ENCODE data around the gene DAPK2. TPM values are rescaled to one million over a fixed set of nuclear protein-coding genes. Genes with fewer than 3 reads are reported as not detected.
"Not testable (repeated sequence)": the region's sequence is repeated elsewhere in the genome, so short reads cannot be mapped to it uniquely, and the experiment has no call there.

Gene DAPK2
- total RNA-seq, 1 donor from 2014 or later: 47.9 TPM

DNA sequence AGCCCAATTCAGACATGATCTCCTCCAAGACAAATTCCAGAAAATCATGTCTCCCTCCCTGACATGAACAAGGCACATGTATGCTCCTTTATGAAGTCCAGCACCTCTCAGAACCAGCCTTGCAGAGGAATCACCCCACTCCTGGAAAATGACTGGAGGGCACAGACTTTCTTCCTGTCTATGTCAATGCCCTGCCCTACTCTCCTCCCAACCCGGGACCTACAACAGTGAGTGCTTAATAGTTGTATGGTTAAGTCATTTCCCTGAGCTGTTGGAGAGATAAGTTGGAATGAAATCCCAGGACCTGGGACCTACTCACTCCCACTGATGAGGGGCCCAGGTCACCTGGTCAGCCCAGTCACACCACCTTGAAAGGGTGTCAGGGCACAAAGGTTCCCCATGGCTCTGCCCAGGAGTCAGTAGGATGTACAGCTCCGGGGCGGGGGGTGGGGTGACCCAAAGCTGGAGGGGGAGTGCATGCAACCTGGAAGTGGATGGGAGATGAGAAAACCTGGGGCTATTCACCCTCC, 132.4 kb downstream of the DAPK2 start:
- intact Hi-C loops (cut with DNase I): no loop called here
- no peak for DNase-seq (ENCODE audit: missing footprints)
- ATAC-seq: no peak

DNA sequence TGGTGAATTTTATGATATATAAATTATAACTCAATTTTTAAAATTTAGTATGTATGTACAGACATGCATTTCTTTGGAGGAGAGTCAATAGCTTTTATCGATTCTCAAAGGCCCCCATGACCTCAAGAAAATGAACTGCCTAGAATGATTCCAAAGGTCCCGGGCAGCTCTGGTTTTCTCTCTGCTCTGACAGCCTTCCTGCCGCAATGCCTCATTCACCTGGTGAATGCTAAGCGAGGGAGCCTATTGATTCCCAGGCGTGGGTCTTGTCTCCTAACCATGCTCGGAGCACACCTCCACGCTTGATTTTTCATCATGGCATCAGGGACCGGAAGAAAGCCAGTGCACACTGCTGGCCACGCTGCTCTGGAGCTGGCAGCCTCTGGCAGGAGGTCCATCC, 132.9 kb downstream of the DAPK2 start:
- intact Hi-C loops (cut with DNase I): no loop called here
- no peak for ATAC-seq
- no peak for DNase-seq (ENCODE audit: missing footprints)

DNA sequence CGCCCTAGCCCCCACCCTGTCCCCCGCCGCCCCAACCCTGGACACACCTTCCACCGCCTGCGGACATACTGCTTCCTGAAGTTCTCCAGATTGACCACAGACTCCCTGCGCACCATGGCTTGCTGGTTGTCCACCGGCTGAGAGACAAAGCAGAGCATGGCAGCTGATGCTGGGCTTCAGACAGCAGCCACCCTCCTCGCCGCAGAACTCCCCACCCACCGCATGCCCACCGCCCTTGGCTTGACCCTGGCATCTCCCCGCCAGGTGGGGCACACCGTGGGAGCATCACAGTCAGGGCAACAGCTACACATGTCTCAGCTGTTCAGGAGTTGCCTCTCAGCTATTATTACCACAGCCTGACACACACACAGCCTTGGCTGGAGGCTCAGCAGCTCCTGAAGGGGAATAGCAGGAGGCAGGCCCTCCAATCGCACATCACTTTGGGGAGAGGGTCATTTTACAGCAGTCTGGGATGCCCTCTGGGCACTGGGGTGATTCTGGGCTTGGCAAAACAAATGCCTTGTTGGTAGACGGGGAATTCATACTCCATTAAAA, 134.1 kb downstream of the DAPK2 start:
- no peak for DNase-seq (ENCODE audit: missing footprints)
- no peak for ATAC-seq
- intact Hi-C loops (cut with DNase I): no loop called here

DNA sequence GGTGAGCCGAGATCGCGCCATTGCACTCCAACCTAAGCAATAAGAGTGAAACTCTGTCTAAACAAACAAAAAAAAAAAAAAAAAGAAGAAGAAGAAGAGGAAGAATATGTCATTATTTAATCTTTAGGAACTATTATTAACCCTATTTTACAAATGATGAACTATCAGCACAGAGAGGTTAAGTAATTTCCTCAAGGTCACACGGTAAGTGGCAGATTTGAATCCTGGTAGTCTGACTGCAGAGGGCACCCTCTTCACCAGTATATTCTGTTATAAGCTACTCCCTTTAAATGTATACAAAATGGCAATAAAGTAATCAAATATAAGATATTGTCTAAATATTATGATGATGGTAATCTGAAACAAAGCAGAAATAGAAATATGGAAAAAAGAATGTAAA, 135.1 kb downstream of the DAPK2 start:
- no peak for ATAC-seq
- intact Hi-C loops (cut with DNase I): no loop called here
- DNase-seq (ENCODE audit: missing footprints): no peak

DNA sequence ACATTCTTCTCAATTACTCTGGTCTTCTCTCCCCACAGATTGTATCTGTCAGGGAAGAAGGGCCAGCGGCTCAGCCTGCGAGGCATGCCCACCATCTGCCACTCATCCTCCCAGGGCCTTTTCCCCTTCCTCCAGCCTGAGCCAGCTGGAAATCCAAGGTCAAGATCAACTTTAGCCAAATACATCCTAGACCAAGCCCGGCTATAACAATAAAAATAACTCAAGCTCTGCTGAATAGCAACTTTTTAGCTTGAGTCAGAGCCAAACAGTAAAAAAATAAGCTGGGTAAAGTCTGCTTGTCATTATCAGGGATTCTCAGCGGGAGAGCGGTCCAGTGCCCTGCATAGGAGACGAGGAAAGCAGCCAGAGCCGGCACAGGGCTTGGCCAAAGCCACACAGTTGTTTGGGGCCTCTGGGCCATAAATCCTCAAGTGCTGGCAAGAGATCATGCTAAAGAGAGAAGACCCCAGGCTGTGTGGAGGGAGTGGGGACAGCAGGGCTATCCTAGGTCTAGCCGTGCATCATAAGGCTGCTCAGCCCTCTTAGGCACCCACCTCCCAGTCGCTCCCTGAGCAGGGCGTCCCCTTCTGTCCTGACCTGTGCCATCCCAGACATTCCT, 136.4 kb downstream of the DAPK2 start:
- intact Hi-C loops (cut with DNase I): no loop called here
- no peak for DNase-seq (ENCODE audit: missing footprints)
- no peak for ATAC-seq

DNA sequence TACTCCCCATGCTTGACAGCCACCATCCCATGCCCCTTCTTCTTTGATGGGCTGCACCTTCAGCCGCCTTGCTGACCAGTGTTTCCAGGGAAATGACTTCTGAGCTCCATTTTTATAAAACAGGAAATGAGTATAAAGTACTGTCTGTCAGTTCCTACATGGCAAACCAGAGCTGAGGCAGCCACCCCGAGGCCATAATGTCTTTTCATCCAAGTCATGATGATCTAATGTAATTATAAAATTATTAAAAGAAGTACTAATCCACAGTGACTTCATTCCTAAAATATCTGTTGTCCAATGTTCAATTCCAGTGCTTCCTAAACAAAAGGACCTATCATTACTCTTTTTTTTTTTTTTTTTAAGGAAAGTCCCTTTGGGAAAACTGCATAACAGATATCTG, 137.3 kb downstream of the DAPK2 start:
- DNase-seq (ENCODE audit: missing footprints) (no peak), ATAC-seq (no peak)
- intact Hi-C loops (cut with DNase I): no loop called here

DNA sequence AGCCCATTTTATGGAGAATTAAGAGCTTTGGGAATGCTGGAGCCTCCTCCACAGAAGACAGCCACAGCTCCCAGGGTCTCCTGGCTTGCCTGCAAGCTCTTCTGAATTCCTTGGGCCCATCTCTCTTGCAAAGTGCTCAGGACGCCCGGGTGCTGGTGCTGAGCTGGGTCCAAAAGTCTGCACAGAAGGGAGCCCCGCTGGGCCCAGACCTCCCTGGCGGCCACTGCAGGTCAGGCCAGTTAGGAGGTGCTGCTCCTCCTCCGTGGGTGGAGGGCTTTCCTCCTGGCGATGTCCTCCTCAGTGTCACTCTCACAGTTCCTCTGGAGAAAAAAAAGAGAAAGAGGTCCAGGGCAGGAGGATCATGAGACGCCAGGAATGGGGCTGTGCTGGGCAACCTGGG, 138.0 kb downstream of the DAPK2 start:
- DNase-seq (ENCODE audit: missing footprints) (no peak), ATAC-seq (no peak)
- intact Hi-C loops (cut with DNase I): no loop called here

DNA sequence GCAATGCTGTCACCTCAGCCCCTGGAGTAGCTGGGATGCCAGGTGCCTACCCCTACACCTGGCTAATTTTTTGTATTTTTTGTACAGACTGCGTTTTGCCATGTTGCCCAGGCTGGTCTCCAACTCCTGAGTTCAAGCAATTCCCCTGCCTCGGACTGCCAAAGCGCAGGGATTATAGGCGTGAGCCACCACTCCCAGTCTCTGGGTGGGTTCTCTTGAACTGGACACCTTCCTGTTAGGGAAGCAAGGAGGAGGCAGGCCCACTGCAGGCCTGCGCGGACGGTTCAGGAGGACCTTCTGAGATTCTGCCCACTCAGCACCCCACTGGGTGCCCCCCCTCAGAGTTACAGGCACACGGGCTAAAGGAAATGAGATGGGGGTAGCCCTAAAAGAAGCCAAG, 138.8 kb downstream of the DAPK2 start:
- intact Hi-C loops (cut with DNase I): no loop called here
- DNase-seq (ENCODE audit: missing footprints): no peak
- ATAC-seq: no peak

DNA sequence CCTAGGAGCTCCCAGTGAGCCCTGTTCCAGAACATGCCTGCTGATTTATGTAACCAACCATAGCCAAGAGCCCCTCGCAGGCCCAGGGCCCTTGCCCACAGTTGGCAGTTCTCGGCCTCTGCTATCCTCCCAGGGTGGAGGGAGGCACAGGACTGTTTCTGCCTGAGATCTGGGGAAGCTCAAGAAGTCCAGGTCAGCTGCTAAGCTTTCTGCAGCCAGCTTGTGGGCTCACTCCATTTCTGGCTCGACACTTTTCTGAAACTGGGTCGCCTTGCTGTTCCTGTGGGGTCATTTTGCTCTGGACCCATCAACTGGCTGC, 140.1 kb downstream of the DAPK2 start:
- ATAC-seq: no peak
- intact Hi-C loops (cut with DNase I): no loop called here
- no peak for DNase-seq (ENCODE audit: missing footprints)

DNA sequence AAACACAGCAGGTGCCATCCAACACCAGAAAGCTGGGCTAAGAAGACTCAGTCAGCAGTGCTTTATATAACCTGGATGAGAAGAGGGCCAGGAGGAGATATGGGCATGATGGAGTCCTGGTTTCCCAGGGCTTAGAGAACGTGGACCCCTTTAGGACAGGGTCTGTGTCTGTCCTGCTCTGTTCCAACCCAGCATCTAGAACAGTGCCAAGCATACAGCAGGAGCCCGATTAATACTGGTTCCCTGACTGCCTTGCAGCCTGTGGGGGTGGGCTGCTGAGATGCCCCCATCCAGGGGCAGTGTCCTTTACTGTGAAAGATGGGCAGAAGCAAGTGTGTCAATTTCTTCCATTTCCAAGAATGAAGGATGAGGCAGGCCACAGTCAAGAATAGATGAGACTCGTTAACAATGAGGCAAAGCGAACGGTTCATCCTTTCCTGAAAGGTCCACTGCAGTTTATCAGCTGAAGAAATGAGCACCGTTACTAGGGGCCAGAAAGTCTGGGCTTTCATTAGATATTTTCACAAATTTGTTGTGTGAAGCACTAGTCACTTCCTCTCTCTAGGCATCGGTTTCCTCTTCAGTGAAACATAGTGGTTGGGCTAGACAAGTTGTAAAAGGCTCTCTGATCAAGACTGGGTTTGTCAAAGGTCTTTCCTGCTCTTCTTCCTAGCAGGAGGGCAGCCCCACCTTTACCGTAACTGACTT, 140.6 kb downstream of the DAPK2 start:
- intact Hi-C loops (cut with DNase I): no loop called here
- no peak for DNase-seq (ENCODE audit: missing footprints)
- ATAC-seq: no peak

DNA sequence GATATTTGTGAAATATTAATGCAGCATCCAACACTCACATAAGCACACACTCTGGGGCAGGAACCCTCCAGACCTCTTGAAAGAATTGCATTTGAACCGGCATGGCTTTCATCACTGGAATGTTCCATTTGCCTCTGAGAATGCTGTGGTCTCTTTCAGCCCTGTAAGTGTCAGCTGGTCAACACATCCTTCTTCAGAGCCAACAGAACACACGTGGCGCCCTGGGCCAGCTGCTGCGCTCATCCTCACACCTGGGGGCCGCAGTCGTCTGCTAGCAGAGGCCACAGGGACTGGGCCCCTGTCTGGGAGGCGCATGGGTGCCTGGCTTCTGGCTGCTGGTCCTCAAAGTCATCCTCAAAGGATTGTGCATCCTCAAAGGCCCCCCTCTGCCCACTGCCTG, 141.2 kb downstream of the DAPK2 start:
- no peak for ATAC-seq
- DNase-seq (ENCODE audit: missing footprints): no peak
- intact Hi-C loops (cut with DNase I): no loop called here

DNA sequence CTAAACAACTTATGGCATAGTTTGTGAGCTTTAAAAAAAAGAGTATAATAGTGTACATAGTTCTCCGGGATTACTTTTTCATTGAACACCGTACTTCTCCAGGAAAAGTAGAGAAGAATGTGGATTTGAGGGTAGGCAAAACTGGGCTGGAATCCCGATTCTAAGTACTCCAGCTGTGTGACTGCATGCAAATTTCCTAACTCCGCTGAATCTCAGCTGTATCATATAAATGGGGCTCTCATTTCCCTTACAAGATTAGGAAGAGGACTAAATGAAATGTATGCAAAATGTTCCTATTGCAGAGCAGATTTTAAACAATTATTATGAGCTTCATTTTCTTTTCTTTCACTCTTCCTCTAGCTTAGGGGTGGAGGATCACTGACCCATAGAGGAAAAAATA, 142.2 kb downstream of the DAPK2 start:
- no peak for ATAC-seq
- no peak for DNase-seq (ENCODE audit: missing footprints)
- intact Hi-C loops (cut with DNase I): no loop called here

DNA sequence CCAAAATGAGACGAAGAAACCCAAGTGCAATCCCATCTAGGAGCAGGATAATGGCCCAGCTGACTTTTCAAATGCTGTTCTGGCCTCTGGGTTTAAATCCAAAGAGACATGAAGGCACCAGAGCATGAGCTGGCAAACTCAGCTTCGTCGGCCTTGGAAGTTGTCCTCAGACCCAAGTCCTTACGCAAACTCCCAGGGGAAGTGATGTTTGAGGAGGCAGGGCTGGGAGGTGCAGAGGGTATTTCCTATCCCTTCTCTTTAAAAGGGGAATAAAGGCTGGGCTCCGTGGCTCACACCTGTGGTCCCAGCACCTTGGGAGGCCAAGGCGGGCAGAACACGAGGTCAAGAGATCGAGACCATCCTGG, 143.6 kb downstream of the DAPK2 start:
- no peak for ATAC-seq
- intact Hi-C loops (cut with DNase I): no loop called here

DNA sequence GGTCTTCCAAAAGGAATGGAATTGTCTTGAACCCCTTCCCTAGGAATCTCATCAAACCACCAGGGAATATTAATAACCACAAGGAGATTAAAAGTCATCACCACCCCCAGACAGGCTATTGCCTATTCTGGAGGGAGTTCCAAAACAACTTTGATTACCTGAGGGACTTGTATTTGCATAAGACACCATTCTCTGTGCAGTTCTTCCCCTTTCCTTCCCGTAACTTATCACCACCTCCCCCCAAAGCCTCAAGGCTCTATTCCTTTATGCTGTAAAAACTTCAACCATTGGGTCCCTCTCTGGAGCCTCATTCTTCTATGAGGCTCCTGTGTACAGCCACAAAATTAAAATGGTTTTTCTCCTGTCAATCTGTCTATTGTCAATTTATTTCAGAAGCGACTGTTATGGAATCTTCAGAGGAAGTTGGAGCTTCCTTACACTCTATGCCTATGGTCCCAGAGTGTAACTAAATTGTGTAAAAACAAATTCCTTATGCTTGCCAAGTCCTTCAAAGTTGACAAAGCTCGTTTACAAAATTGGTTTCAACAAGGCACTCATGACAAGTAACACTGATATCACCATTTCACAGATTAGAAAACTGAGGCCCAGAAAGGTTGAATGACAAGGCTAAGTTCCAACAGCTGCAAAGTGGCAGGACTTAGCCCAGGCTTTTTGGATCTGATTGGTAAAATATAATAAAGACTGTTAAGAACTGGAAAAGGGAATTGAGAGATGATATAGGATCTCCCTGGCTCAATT, 144.2 kb downstream of the DAPK2 start:
- intact Hi-C loops (cut with DNase I): no loop called here
- ATAC-seq: no peak
- DNase-seq (ENCODE audit: missing footprints): no peak

More for the DNA sequence above, 143.6 kb downstream of the DAPK2 start:
- no peak for DNase-seq (ENCODE audit: missing footprints)

DNA sequence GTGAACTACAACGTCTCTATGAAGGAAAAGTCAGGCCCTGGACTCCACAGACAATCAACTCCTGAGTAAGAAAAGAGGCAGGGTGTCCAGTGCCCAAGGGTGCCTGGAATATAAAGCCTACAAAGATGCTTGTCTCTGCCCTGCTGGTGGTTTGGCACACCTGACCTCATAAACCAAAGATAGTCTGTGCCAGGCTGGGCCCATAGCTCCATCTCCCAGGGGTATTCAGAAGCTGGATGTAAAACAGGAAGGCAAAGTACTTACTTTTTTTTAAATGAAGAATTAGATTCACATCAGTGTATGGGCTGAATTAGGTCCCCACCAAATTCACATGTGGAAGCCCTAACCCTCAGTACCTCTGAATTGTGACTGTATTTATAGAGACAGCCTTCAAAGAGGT, 146.0 kb downstream of the DAPK2 start:
- no peak for DNase-seq (ENCODE audit: missing footprints)
- ATAC-seq: no peak
- intact Hi-C loops (cut with DNase I): no loop called here

DNA sequence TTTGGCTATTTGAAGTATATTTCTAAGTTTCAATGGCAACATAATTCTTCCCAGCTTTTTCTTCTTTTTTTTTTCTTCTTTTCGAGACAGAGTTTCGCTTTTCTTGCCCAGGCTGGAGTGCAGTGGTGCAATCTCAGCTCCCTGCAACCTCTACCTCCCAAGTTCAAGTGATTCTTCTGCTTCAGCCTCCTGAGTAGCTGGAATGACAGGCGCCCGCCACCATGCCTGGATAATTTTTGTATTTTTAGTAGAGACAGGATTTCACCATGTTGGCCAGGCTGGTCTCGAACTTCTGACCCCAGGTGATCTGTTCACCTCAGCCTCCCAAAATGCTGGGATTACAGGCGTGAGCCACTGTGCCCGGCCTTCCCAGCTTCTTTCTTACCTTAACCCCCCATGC, 146.7 kb downstream of the DAPK2 start:
- intact Hi-C loops (cut with DNase I); ATAC-seq: not testable (repeated sequence)

DNA sequence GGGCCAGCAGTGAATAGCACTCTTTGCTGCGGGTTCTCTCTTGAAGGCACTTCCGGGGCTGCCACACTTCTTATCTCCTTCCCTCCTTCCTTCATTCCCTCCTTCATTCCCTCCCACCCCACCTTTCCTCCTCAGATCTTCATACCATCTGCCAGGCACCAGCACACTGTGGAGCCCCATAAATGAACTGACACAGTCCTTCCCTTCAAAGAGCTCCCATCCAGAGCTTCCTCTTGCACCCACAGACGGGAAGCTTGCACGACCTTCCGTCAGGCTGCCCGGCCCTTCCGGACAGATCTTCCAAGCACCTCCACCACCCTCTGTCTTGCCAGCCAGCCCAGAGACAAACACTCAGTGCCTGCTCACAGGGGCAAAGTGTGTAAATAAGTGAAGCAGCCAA, 147.1 kb downstream of the DAPK2 start:
- intact Hi-C loops (cut with DNase I): no loop called here
- ATAC-seq: peak; percentile 43
- no peak for DNase-seq (ENCODE audit: missing footprints)

More for the DNA sequence above, 146.7 kb downstream of the DAPK2 start:
- DNase-seq (ENCODE audit: missing footprints): not testable (repeated sequence)

DNA sequence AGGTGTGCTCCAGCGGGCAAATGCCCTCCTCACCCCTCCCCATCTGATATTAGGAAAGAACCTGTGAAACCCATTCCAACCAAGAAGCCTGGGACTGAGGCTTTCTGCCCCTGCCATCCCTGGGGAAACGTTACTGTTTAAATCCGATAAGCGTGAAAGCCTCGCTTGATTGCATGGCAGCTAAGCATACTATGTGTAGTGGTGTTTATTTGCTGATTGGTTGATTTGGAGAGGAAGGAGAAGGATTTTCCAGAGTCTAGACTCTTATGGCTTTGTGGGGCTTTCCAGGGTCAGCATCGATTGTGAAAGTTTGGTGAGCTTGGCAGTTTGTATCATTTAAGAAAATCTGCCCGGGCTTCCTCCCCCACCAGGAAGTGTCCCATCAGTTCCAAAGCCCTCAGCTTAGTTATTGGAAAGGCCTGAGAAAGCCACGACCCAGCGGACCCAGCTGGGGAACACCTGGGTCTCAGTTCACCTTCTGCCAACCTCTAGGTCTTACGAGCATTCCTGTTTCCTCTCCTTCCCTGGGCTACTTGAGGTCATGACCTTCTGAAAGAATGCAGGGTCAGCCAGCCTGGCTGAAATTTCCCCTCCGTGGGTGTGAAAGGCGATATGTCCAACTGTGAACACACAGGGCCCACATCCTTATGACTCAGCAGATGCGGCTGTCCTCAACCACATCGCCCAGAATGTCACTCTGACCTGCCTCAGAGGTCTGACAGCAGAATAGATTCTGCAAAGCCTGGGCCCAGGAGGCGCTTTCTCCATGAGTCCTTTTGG, 149.8 kb downstream of the DAPK2 start:
- no peak for DNase-seq (ENCODE audit: missing footprints)
- ATAC-seq: peak; percentile 54
- intact Hi-C loops (cut with DNase I): no loop called here

DNA sequence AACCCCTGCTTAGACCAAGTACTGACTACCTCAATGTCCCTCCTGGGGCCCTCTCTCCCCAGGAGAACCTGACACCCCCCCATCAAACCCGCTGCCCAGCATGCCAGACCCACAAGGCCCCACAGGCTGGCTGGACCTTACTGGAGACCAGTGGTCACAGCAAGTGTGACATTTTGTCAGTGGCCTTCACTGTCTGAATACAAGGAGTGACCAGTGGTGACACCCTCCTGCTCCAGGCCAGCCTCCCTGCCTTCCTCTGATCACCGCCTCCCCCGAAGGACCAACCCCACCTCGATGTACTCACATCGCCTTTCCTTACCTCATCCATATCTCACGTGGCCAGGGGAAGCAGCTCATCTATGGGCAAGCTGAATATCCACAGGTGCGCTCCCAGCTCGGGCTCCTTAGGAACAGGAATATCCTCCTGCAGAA, 150.5 kb downstream of the DAPK2 start:
- intact Hi-C loops (cut with DNase I): no loop called here
- ATAC-seq (no peak), DNase-seq (ENCODE audit: missing footprints) (no peak)
